Breast epithelium (tissue), 4 donors: Measurements from ENCODE around the gene NRXN3. TPM values are rescaled to one million over a fixed set of nuclear protein-coding genes. Genes with fewer than 3 reads are reported as not detected.

Experiments used
- DNase-seq, 2 donors: peaks; one replicate each; pipeline ENCODE4 v3.0.0-alpha.2; 2019; ENCODE audit warnings: low spot score in 2 of 2
- H3K27ac ChIP-seq, 2 donors: fragments of 200-600 bp; sonication (generic) in 1 of 2; one replicate each; pipeline ENCODE4 v1.5.1; 2016 to 2019; ENCODE audit warnings: mild to moderate bottlenecking in 1 of 2
- H3K27me3 ChIP-seq, 2 donors: fragments of 200-600 bp; sonication (generic) in 1 of 2; one replicate each; pipeline versions ENCODE4 v1.5.1 to v1.6.0; 2017 to 2019; ENCODE audit warnings: control low read depth in 1 of 2, mild to moderate bottlenecking in 1 of 2
- H3K36me3 ChIP-seq: fragments of 200-600 bp; one replicate; pipeline ENCODE4 v1.5.1; 2019
- H3K4me1 ChIP-seq, 2 donors: fragments of 200-600 bp; sonication (generic); one replicate each; pipeline ENCODE4 v1.5.1; 2016 to 2019; ENCODE audit warnings: control low read depth in 1 of 2
- H3K4me3 ChIP-seq, 3 donors: fragments of 200-600 bp; sonication (generic); 1 replicate in 2 of 3; 2 replicates in 1 of 3; pipeline ENCODE4 v1.5.1; 2016 to 2019; ENCODE audit warnings: mild to moderate bottlenecking in 3 of 3, moderate library complexity in 2 of 3
- H3K9me3 ChIP-seq, 2 donors: fragments of 200-600 bp; sonication (generic) in 1 of 2; one replicate each; pipeline ENCODE4 v1.5.1; 2016 to 2019; ENCODE audit warnings: control low read depth in 1 of 2
- CTCF ChIP-seq, 3 donors: fragments of 450-650 bp; IDR thresholded peaks; one replicate each; pipeline ENCODE4 v1.5.1; 2016 to 2017; ENCODE audit warnings: antibody characterized with exemption in 3 of 3, mild to moderate bottlenecking in 3 of 3, moderate library complexity in 3 of 3
- POLR2A ChIP-seq: fragments of 450-650 bp; IDR thresholded peaks from one replicate; pipeline ENCODE4 v1.6.1; 2016; ENCODE audit warnings: antibody characterized with exemption, mild to moderate bottlenecking, moderate library complexity
- POLR2AphosphoS5 ChIP-seq, 3 donors: sonication (generic); formaldehyde crosslinking; IDR thresholded peaks; one replicate each; pipeline ENCODE4 v1.6.1; 2017; ENCODE audit warnings: antibody characterized with exemption in 3 of 3
- intact Hi-C: fragments of 100-400 bp; cut with DNase I; formaldehyde crosslinking; loops from one replicate; pipeline ENCODE4 v1.15.1; 2023; ENCODE audit warnings: low total_unique reads
- total RNA-seq, 3 donors: library from RNA; depleted of rRNA; stranded (reverse); fragments of >200 nt; gene quantifications; one replicate each; pipeline ENCODE4 v1.1.0, GENCODE V29; 2016

NRXN3 gene
- total RNA-seq, 3 donors from 2014 or later: 2.9 to 3.6 (median 3.5) TPM

- no peaks in the 10 kb centered on the region for H3K4me1 ChIP-seq
- no peak overlapping the region for H3K4me3 ChIP-seq
- H3K27me3 ChIP-seq: no peaks in the 10 kb centered on the region
- intact Hi-C loops: no loop called here
- no peaks in the 10 kb centered on the region for H3K9me3 ChIP-seq
- no peak for TF ChIP-seq CTCF (IDR thresholded peaks at IDR 0.05)
- TF ChIP-seq POLR2AphosphoS5 (IDR thresholded peaks at IDR 0.05): no peak
- TF ChIP-seq POLR2A: no peak
- DNase-seq: no peak
- H3K27ac ChIP-seq: no peak overlapping the region
- H3K36me3 ChIP-seq: no peaks in the 10 kb centered on the region
Observed at GRCh38 chr14:79342942-79343341, 1172.8 kb downstream of the NRXN3 start.

- Histone ChIP-seq H3K9me3 (no peaks in the 10 kb centered on the region), H3K4me3 (no peak overlapping the region), H3K27ac (no peak overlapping the region), H3K27me3 (no peaks in the 10 kb centered on the region), H3K4me1 (no peaks in the 10 kb centered on the region), H3K36me3 (no peaks in the 10 kb centered on the region)
- DNase-seq: no peak
- intact Hi-C loops: loop anchor here (2.0 kb wide), 1 partner anchor 16 kb away; no protein-coding TSS in a partner anchor
- TF ChIP-seq POLR2AphosphoS5 (IDR thresholded peaks at IDR 0.05) (no peak), POLR2A (no peak), CTCF (IDR thresholded peaks at IDR 0.05) (no peak)
Observed at GRCh38 chr14:79351011-79351410, 1180.8 kb downstream of the NRXN3 start.

GRCh38 chr14:79352076-79352630 is 1182.0 kb downstream of the NRXN3 start:
- Histone ChIP-seq H3K4me3 (no peak overlapping the region), H3K4me1 (no peaks in the 10 kb centered on the region), H3K9me3 (no peaks in the 10 kb centered on the region), H3K27me3 (no peaks in the 10 kb centered on the region), H3K36me3 (no peaks in the 10 kb centered on the region), H3K27ac (no peak overlapping the region)
- no peak for DNase-seq
- intact Hi-C loops: no loop called here
- no peak for TF ChIP-seq POLR2A
- TF ChIP-seq POLR2AphosphoS5 (IDR thresholded peaks at IDR 0.05): no peak

GRCh38 chr14:79354336-79354735 is 1184.2 kb downstream of the NRXN3 start:
- H3K27ac ChIP-seq: no peak overlapping the region
- DNase-seq: no peak
- TF ChIP-seq POLR2AphosphoS5 (IDR thresholded peaks at IDR 0.05): no peak
- TF ChIP-seq POLR2A: no peak
- no peak for TF ChIP-seq CTCF (IDR thresholded peaks at IDR 0.05)
- no peaks in the 10 kb centered on the region for H3K9me3 ChIP-seq
- no peaks in the 10 kb centered on the region for H3K36me3 ChIP-seq
- no peaks in the 10 kb centered on the region for H3K27me3 ChIP-seq
- intact Hi-C loops: no loop called here
- H3K4me3 ChIP-seq: no peak overlapping the region
- no peaks in the 10 kb centered on the region for H3K4me1 ChIP-seq

- intact Hi-C loops: no loop called here
- no peak overlapping the region for H3K27ac ChIP-seq
- DNase-seq: no peak
- H3K36me3 ChIP-seq: no peaks in the 10 kb centered on the region
- no peaks in the 10 kb centered on the region for H3K4me1 ChIP-seq
- no peak overlapping the region for H3K4me3 ChIP-seq
- H3K27me3 ChIP-seq: no peaks in the 10 kb centered on the region
- H3K9me3 ChIP-seq: no peaks in the 10 kb centered on the region
- TF ChIP-seq CTCF (IDR thresholded peaks at IDR 0.05): no peak
- TF ChIP-seq POLR2AphosphoS5 (IDR thresholded peaks at IDR 0.05): no peak
- TF ChIP-seq POLR2A: no peak
Observed at GRCh38 chr14:79356040-79356439, 1185.9 kb downstream of the NRXN3 start.

- H3K4me1 ChIP-seq: no peaks in the 10 kb centered on the region
- no peak overlapping the region for H3K4me3 ChIP-seq
- TF ChIP-seq CTCF (IDR thresholded peaks at IDR 0.05) (no peak), POLR2A (no peak), POLR2AphosphoS5 (IDR thresholded peaks at IDR 0.05) (no peak)
- H3K27ac ChIP-seq: no peak overlapping the region
- no peaks in the 10 kb centered on the region for H3K9me3 ChIP-seq
- intact Hi-C loops: no loop called here
- DNase-seq: no peak
- no peaks in the 10 kb centered on the region for H3K27me3 ChIP-seq
- H3K36me3 ChIP-seq: no peaks in the 10 kb centered on the region
Observed at GRCh38 chr14:79357307-79357706, 1187.1 kb downstream of the NRXN3 start.
